Ovary (tissue), 9 donors: ENCODE results near the gene SNRK. TPM values are rescaled to one million over a fixed set of nuclear protein-coding genes. Genes with fewer than 3 reads are reported as not detected.

ENCODE experiments used
- DNase-seq, 5 donors: peaks; one replicate each; pipeline ENCODE4 v3.0.0-alpha.2; 2019 to 2020
- H3K27ac ChIP-seq, 2 donors: fragments of 200-600 bp; one replicate each; pipeline versions ENCODE4 v1.5.1 to v1.8.0; 2019 to 2022
- H3K27me3 ChIP-seq: fragments of 200-600 bp; one replicate; pipeline ENCODE4 v1.8.0; 2022
- H3K36me3 ChIP-seq: fragments of 200-600 bp; sonication (generic); one replicate; pipeline ENCODE4 v1.5.1; 2019
- H3K4me1 ChIP-seq: one replicate; pipeline ENCODE4 v1.8.1; 2013; ENCODE audit warnings: mild to moderate bottlenecking, moderate library complexity; ENCODE audit not compliant: insufficient read depth
- H3K4me3 ChIP-seq: fragments of 200-600 bp; sonication (generic); one replicate; pipeline ENCODE4 v1.5.1; 2017
- H3K9me3 ChIP-seq, 2 donors: fragments of 200-600 bp in 1 of 2; sonication (generic) in 1 of 2; one replicate each; pipeline versions ENCODE4 v1.5.1 to v1.8.1; 2013 to 2019; ENCODE audit warnings: mild to moderate bottlenecking in 1 of 2, moderate library complexity in 1 of 2
- EP300 ChIP-seq: sonication (generic); formaldehyde crosslinking; IDR thresholded peaks from one replicate; pipeline ENCODE4 v1.6.1; 2017; ENCODE audit warnings: antibody characterized with exemption
- POLR2A ChIP-seq: fragments of 450-650 bp; IDR thresholded peaks from one replicate; pipeline ENCODE4 v1.6.1; 2017; ENCODE audit warnings: antibody characterized with exemption, mild to moderate bottlenecking, moderate library complexity
- WGBS, 3 donors: extraction: QIAGEN DNeasy Blood & Tissue Kit in 1 of 3; methylation state at CpG; one replicate each; pipeline versions ENCODE4 v1.1.5 to v1.1.7; 2013 to 2017; 5-methylcytosine and 5-hydroxymethylcytosine counted together
- intact Hi-C, 4 donors: fragments of 100-400 bp; cut with DNase I; formaldehyde crosslinking; loops; one replicate each; pipeline versions ENCODE4 v1.11.0 to v1.15.1; 2022 to 2023
- polyA plus RNA-seq, 2 donors: library from polyadenylated mRNA; stranded (reverse); fragments of 200-250 nt in 1 of 2; fragments of 350-450 nt in 1 of 2; fragmentation: Illumina TruSeq in 1 of 2; extraction: RNeasy Lipid Tissue Mini Kit (QIAGEN cat#74804) in 1 of 2; gene quantifications; one replicate each; pipeline ENCODE4 v1.2.3, GENCODE V29; 2013 to 2014
- total RNA-seq, 7 donors: library from RNA; depleted of rRNA in 2 of 7; stranded (reverse); fragments of >200 nt in 2 of 7; fragmentation: NEBNext Ultra II Directional in 3 of 7; extraction: Animal tissue kit (Norgen Biotek cat#: 25700) in 3 of 7; gene quantifications; one replicate each; pipeline versions ENCODE4 v1.1.0 to v1.2.4, GENCODE V29; 2016 to 2023
- TF ChIP-seq, protein P1 (sequence below), 3 donors: fragments of 450-650 bp in 2 of 3; fragments of 200-600 bp in 1 of 3; IDR thresholded peaks; one replicate each; pipeline versions ENCODE4 v1.5.1 to v1.8.0; 2016 to 2022; ENCODE audit warnings: antibody characterized with exemption in 3 of 3, mild to moderate bottlenecking in 1 of 3
- donor health status: DM: no; HTN: no; CAD: no; lungs with moderate emphysema.
- donor health status: DM: no; HTN: no; CAD: no.
- donor health status: Bipolar disorder and iron deficiency.
- donor health status: DM: yes; HTN: yes; CAD: no.
- donor health status: DM: no; HTN: no; CAD: no.
- donor health status: DM: yes; HTN: yes; CAD: no.

The SNRK gene
- total and polyA plus RNA-seq, 9 donors = 19.0 to 52.1 (median 28.9) TPM

DNA sequence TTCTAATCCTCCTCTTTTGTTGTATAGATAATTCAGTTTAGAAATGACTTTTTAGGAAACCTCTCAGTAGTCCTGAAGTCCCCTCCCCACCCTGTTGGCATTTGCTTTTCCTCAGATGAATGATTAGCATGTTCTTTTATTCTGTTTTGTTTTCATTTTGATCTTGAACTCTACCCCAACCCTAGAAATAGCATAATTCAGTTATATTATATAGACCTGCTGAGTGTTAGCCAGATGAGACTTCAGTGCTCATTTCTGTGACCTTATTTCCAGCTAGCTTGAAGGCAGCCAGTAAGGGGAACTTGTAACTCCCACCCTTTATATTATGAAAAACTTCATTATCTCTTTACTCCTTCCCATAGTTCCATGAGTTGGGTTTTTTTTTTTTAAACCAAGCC, 41.2 kb downstream of the SNRK start:
- Histone ChIP-seq H3K4me3 (no peak overlapping the region), H3K27me3 (no peaks in the 10 kb centered on the region), H3K36me3 (no peaks in the 10 kb centered on the region), H3K27ac (no peak overlapping the region), H3K4me1 (peaks cover 7% of the 10 kb centered on the region), H3K9me3 (no peaks in the 10 kb centered on the region)
- DNase-seq = no peak
- TF ChIP-seq POLR2A (no peak), EP300 (no peak)
- TF ChIP-seq, protein P1, sequence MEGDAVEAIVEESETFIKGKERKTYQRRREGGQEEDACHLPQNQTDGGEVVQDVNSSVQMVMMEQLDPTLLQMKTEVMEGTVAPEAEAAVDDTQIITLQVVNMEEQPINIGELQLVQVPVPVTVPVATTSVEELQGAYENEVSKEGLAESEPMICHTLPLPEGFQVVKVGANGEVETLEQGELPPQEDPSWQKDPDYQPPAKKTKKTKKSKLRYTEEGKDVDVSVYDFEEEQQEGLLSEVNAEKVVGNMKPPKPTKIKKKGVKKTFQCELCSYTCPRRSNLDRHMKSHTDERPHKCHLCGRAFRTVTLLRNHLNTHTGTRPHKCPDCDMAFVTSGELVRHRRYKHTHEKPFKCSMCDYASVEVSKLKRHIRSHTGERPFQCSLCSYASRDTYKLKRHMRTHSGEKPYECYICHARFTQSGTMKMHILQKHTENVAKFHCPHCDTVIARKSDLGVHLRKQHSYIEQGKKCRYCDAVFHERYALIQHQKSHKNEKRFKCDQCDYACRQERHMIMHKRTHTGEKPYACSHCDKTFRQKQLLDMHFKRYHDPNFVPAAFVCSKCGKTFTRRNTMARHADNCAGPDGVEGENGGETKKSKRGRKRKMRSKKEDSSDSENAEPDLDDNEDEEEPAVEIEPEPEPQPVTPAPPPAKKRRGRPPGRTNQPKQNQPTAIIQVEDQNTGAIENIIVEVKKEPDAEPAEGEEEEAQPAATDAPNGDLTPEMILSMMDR (IDR thresholded peaks at IDR 0.05) = no peak
- intact Hi-C loops = no loop called here

GRCh38 chr3:43328653-43329052, 42.3 kb downstream of the SNRK start:
- H3K27ac ChIP-seq = no peak overlapping the region
- TF ChIP-seq EP300 (no peak), POLR2A (no peak)
- TF ChIP-seq, protein P1 (IDR thresholded peaks at IDR 0.05) = no peak

GRCh38 chr3:43330981-43331380, 44.6 kb downstream of the SNRK start:
- no peak for DNase-seq
- H3K4me1 ChIP-seq = peaks cover 6% of the 10 kb centered on the region
- no peaks in the 10 kb centered on the region for H3K36me3 ChIP-seq
- intact Hi-C loops = no loop called here
- H3K4me3 ChIP-seq = no peak overlapping the region
- TF ChIP-seq POLR2A = no peak
- TF ChIP-seq, protein P1 (IDR thresholded peaks at IDR 0.05) = no peak
- TF ChIP-seq EP300 = no peak
- 38 to 52% (median 51%) methylated on average over 1 of the region's 1 CpG for WGBS, 3 donors
- no peaks in the 10 kb centered on the region for H3K9me3 ChIP-seq
- no peak overlapping the region for H3K27ac ChIP-seq
- no peaks in the 10 kb centered on the region for H3K27me3 ChIP-seq

More at GRCh38 chr3:43328653-43329052, 42.3 kb downstream of the SNRK start:
- peaks cover 7% of the 10 kb centered on the region for H3K4me1 ChIP-seq
- intact Hi-C loops = no loop called here
- no peaks in the 10 kb centered on the region for H3K36me3 ChIP-seq
- no peaks in the 10 kb centered on the region for H3K9me3 ChIP-seq
- DNase-seq = no peak
- H3K27me3 ChIP-seq = no peaks in the 10 kb centered on the region
- H3K4me3 ChIP-seq = no peak overlapping the region

DNA sequence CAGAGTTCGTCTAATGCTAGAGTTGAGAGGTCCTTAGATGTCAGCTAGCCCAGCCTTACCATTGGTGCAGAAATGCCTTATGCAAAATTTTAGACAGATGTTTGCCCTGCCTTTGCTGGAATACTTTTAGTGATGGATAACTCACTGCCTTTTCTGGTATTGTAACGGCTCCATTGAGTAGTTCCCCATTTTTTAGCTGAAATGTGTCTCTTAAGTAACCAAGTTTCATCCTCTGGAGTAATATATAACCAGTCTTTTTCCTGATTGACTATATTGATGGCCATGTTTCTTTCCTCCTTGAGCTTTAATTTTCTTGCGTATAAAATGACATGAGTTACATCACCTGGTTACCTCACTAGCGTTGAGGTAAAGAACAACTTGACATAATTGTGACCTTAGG, 45.0 kb downstream of the SNRK start:
- H3K4me1 ChIP-seq = peaks cover 2% of the 10 kb centered on the region
- WGBS, 3 donors = 91 to 95% (median 93%) methylated on average over 4 of the region's 4 CpGs
- H3K36me3 ChIP-seq = no peaks in the 10 kb centered on the region
- DNase-seq = no peak
- no peak overlapping the region for H3K4me3 ChIP-seq
- H3K27ac ChIP-seq = no peak overlapping the region
- no peaks in the 10 kb centered on the region for H3K9me3 ChIP-seq
- no peaks in the 10 kb centered on the region for H3K27me3 ChIP-seq
- intact Hi-C loops = no loop called here
- TF ChIP-seq POLR2A (no peak), EP300 (no peak)
- TF ChIP-seq, protein P1 (IDR thresholded peaks at IDR 0.05) = no peak

- WGBS, 3 donors = 90 to 95% (median 92%) methylated on average over 1 of the region's 1 CpG
- Histone ChIP-seq H3K27ac (no peak overlapping the region), H3K4me3 (no peak overlapping the region), H3K4me1 (no peaks in the 10 kb centered on the region), H3K9me3 (peaks cover 0 to 5% of the 10 kb centered on the region in 2 donors), H3K36me3 (no peaks in the 10 kb centered on the region), H3K27me3 (no peaks in the 10 kb centered on the region)
- no peak for DNase-seq
- intact Hi-C loops = no loop called here
- TF ChIP-seq EP300 (no peak), POLR2A (no peak)
- TF ChIP-seq, protein P1 (IDR thresholded peaks at IDR 0.05) = no peak
These were observed 48.6 kb downstream of the SNRK start for GRCh38 chr3:43334976-43335375.
